ENCODE measurements around the gene C11orf98.

The C11orf98 gene

GRCh38 chr11:62709247-62710000 lies 44.4 kb upstream of the C11orf98 start:
- no peak for TF ChIP-seq CTCF (IDR thresholded peaks at IDR 0.05; ENCODE audit: low read depth, low read length)
- DNase-seq, result peak; percentile 97
- peak overlapping the region; percentile 87 for H3K27ac ChIP-seq
- H3K9me3 ChIP-seq (ENCODE audit: severe bottlenecking), result no peaks in the 10 kb centered on the region
- no peaks in the 10 kb centered on the region for H3K27me3 ChIP-seq (ENCODE audit: insufficient read depth, low read depth, severe bottlenecking)
- H3K36me3 ChIP-seq, result peaks cover 66% of the 10 kb centered on the region
- peak overlapping the region; percentile 69 for H3K4me3 ChIP-seq (ENCODE audit: low read depth, low read length)

- peak overlapping the region; percentile 69 for H3K4me3 ChIP-seq (ENCODE audit: low read depth, low read length)
- H3K27me3 ChIP-seq (ENCODE audit: insufficient read depth, low read depth, severe bottlenecking), result no peaks in the 10 kb centered on the region
- TF ChIP-seq CTCF (IDR thresholded peaks at IDR 0.05; ENCODE audit: low read depth, low read length), result no peak
- peak overlapping the region; percentile 87 for H3K27ac ChIP-seq
- no peaks in the 10 kb centered on the region for H3K9me3 ChIP-seq (ENCODE audit: severe bottlenecking)
- H3K36me3 ChIP-seq, result peaks cover 62% of the 10 kb centered on the region
- DNase-seq, result no peak
Measured at GRCh38 chr11:62708793-62709192, 43.8 kb upstream of the C11orf98 start.

- H3K36me3 ChIP-seq, result peaks cover 62% of the 10 kb centered on the region
- H3K27me3 ChIP-seq (ENCODE audit: insufficient read depth, low read depth, severe bottlenecking), result no peaks in the 10 kb centered on the region
- no peak overlapping the region for H3K4me3 ChIP-seq (ENCODE audit: low read depth, low read length)
- TF ChIP-seq CTCF (IDR thresholded peaks at IDR 0.05; ENCODE audit: low read depth, low read length), result no peak
- no peak for DNase-seq
- peak overlapping the region; percentile 87 for H3K27ac ChIP-seq
- H3K9me3 ChIP-seq (ENCODE audit: severe bottlenecking), result no peaks in the 10 kb centered on the region
Measured at GRCh38 chr11:62708392-62708791, 43.4 kb upstream of the C11orf98 start.

DNA sequence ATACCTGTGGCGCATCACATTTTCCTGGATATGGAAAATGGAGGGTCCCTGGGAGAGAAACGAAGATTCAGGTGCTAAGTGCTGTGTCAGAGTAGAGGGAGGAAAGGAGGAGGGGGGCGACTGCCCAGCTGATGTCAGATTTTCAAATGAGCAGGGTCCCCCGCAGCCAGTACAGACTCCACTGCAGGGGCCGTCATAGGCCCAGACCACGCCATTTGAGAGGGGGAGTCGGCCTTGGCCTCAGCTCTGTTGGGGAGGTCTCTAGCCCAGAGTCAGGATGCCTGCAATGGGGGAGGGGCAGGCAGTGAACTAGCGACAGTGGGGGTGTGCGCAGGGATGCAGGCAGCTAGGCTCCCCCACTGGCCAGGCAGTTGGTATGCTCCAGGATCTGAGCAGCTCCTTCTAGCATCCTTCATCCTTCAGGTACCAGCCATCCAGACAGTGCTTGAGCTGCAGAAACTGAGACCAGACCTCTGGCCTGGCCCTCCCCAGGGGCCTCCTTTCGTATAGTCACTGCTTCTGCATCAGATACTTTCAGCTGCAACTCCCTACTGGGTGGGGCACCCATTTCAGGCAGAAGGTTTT lies 42.4 kb upstream of the C11orf98 start, which contains the start of the genes BSCL2 and GNG3:
TSS of gene BSCL2 (minus strand) at position 148 of the 585 bp plus-strand sequence. CDS start 229 bp downstream, outside the sequence.
TSS of gene GNG3 (plus strand) at position 400 of the 585 bp plus-strand sequence. CDS start 620 bp downstream, outside the sequence.
- Histone ChIP-seq H3K27me3 (ENCODE audit: insufficient read depth, low read depth, severe bottlenecking) (no peaks in the 10 kb centered on the region), H3K9me3 (ENCODE audit: severe bottlenecking) (no peaks in the 10 kb centered on the region), H3K36me3 (peaks cover 55% of the 10 kb centered on the region), H3K27ac (peak within 1 kb of the TSS; percentile 87), H3K4me3 (ENCODE audit: low read depth, low read length) (peak within 1 kb of the TSS; percentile 60)
- no peak for TF ChIP-seq CTCF (IDR thresholded peaks at IDR 0.05; ENCODE audit: low read depth, low read length)
- DNase-seq, result peak; percentile 65

- DNase-seq, result no peak
- peak overlapping the region; percentile 84 for H3K27ac ChIP-seq
- no peaks in the 10 kb centered on the region for H3K27me3 ChIP-seq (ENCODE audit: insufficient read depth, low read depth, severe bottlenecking)
- peak overlapping the region; percentile 60 for H3K4me3 ChIP-seq (ENCODE audit: low read depth, low read length)
- H3K36me3 ChIP-seq, result peaks cover 57% of the 10 kb centered on the region
- H3K9me3 ChIP-seq (ENCODE audit: severe bottlenecking), result no peaks in the 10 kb centered on the region
- no peak for TF ChIP-seq CTCF (IDR thresholded peaks at IDR 0.05; ENCODE audit: low read depth, low read length)
Measured at GRCh38 chr11:62706850-62707247, 41.8 kb upstream of the C11orf98 start.
